HG02973 (cell line): ENCODE results near the gene ELP2.
A peak's percentile ranks its signal among the peaks of the same experiment; 100 is the strongest.
"Not testable (repeated sequence)": the region's sequence is repeated elsewhere in the genome, so short reads cannot be mapped to it uniquely, and the experiment has no call there.

Experiments used
- ATAC-seq: cut with Tn5 transposase; IDR thresholded peaks from one replicate; pipeline ENCODE4 v1.9.1; 2021; ENCODE audit warnings: moderate library complexity; ENCODE audit not compliant: unreplicated experiment

ELP2 gene, protein sequence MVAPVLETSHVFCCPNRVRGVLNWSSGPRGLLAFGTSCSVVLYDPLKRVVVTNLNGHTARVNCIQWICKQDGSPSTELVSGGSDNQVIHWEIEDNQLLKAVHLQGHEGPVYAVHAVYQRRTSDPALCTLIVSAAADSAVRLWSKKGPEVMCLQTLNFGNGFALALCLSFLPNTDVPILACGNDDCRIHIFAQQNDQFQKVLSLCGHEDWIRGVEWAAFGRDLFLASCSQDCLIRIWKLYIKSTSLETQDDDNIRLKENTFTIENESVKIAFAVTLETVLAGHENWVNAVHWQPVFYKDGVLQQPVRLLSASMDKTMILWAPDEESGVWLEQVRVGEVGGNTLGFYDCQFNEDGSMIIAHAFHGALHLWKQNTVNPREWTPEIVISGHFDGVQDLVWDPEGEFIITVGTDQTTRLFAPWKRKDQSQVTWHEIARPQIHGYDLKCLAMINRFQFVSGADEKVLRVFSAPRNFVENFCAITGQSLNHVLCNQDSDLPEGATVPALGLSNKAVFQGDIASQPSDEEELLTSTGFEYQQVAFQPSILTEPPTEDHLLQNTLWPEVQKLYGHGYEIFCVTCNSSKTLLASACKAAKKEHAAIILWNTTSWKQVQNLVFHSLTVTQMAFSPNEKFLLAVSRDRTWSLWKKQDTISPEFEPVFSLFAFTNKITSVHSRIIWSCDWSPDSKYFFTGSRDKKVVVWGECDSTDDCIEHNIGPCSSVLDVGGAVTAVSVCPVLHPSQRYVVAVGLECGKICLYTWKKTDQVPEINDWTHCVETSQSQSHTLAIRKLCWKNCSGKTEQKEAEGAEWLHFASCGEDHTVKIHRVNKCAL

DNA sequence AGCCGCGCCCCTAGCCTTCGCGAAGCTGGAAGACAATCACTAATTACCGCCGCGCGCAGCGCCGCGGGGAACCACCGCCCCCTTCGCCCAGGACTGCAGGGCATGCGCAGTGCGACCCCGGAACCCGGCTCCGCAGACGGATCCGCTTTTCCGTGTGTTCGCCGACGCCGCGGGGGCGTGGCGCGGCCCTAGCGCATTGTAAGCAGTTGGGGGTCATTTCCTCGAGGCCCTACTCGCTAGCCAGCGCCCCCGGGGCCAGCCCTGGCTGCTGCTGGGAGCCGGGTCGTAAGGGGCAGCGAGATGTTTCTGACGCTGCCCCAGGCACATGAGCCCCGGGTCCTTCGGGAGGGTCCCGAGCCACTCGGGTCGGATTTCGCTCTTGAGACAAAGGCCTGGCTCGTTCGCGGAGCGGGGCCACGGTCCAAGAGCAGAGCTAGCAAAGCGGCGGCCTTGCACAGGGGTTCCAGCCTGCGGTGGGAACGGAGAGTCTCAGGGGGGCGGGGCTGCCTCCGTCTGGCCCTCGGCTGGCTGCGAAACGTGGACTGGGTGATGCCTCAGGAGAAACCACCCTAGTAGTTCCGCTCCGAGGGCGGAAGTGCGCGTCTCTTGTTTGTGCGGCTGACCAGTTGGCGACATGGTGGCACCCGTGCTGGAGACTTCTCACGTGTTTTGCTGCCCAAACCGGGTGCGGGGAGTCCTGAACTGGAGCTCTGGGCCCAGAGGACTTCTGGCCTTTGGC is at the start of gene ELP2, which contains the start of gene SLC39A6:
TSS of gene ELP2 (plus strand) at position 600 of the 739 bp plus-strand sequence. CDS start at position 635, 35 bp downstream.
TSS of gene SLC39A6 (minus strand) at position 41 of the 739 bp plus-strand sequence. CDS start 2,333 bp downstream, outside the sequence.
- peak; percentile 88 for ATAC-seq

DNA sequence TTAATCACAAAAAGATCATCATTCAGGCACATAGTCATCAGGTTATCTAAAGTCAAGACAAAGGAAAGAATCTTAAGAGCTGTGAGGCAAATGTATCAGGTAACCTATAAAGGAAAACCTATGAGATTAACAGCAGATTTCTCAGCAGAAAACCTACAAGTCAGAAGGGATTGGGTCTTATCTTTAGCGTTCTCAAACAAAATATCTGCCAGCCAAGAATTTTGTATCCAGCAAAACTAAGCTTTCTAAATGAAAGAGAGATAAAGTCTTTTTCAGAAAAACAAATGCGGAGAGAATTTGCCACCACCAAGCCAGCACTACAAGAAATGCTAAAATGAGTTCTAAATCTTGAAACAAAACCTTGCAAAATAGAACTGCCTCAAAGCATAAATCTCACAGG is 48.6 kb upstream of the ELP2 start:
- not testable (repeated sequence) for ATAC-seq

DNA sequence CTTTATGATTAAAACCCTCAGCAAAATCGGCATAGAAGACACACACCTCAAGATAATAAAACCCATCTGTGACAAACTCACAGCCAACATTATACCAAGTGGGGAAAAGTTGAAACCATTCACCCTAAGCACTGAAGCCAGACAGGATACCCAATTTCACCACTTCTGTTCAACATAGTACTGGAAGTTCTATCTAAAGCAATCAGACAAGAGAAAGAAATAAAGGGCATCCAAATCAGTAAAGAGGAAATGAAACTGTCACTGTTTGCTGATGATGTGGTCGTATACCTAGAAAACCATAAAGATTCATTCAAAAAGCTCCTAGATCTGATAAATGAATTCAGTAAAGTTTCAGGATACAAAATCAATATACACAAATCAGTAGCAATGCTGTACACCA is 46.0 kb upstream of the ELP2 start:
- no peak for ATAC-seq

DNA sequence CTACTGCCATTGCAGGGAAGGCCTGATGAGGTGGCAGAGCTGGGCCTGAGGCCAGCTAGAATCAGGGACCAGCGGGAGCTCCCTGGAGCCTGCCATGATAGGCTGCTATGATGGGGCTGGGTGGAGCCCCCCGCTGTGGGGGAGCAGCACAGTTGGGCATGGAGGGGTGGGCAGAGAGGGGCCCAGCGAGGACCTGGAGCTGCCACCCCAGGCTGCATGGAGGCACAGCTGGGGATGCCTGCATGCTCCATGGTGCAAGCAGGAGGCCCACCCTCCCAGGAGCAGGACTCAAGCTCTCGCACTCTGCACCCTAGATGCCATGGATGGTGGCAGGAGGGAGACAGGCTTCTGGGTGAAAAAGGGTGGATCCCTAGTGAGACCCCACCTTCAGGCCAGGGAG is 44.5 kb upstream of the ELP2 start:
- no peak for ATAC-seq

DNA sequence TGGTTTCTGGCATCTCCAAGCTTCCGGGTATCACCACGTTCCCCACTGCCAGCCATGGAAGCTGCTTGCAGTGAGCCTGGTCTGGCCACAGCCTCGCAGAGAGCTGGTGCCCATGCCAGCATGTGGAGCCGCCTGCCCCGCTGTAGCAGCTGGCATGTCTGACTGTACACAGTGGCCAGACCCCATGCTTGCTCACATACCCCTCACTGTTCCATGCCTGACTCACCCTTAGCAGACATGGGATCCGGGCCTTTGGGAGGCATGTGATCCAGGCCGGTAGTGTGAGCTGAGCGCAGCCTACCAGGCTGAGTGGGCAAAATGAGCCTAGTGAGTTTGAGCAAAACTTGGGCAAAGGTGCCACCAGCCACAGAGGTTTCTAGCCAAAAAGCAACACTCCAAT is 43.5 kb upstream of the ELP2 start:
- no peak for ATAC-seq

DNA sequence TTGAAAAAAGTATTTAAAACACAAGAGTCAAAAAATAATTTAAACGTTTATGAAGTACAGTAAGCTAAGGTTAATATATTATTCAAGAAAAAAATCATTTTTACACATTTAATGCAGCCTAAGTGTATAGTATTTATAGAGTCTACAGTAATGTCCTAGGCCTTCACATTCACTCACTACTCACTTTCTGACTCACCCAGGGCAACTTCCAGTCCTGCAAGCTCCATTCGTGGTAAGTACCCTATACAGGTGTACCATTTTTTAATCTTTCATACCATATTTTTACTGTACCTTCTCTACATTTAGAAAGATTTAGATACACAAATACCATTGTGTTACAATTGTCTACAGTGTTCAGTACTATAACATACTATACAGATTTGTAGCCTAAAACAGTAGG is 41.4 kb upstream of the ELP2 start:
- no peak for ATAC-seq

DNA sequence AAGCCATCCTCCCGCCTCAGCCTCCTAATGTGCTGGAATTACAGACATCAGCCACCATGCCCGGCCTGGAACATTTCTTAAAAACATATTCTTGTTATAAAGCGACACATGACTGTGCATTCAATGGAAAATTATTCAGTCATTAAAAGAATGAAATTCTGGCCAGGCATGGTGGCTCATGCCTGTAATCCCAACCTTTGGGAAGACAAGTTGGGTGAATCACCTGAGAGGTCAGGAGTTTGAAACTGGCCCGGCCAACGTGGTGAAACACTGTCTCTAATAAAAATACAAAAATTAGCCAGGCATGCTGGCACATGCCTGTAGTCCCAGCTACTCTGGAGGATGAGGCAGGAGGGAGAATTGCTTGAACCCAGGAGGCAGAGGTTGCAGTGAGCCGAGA is 40.7 kb upstream of the ELP2 start:
- ATAC-seq: no peak

DNA sequence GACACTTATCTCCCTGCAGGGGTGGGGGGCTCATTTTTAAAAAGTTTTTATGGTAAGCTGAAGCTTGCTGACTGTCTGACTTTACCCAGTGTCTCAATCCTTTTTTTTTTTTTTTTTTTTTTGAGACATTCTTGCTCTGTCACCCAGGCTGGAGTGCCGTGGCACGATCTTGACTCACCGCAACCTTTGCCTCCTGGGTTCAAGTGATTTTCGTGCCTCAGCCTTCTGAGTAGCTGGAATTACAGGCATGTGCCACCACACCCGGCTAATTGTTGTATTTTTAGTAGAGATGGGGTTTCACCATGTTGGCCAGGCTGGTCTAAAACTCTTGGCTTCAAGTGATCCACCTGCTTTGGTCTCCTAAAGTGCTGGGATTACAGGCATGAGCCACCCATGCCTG is 37.6 kb upstream of the ELP2 start:
- not testable (repeated sequence) for ATAC-seq

DNA sequence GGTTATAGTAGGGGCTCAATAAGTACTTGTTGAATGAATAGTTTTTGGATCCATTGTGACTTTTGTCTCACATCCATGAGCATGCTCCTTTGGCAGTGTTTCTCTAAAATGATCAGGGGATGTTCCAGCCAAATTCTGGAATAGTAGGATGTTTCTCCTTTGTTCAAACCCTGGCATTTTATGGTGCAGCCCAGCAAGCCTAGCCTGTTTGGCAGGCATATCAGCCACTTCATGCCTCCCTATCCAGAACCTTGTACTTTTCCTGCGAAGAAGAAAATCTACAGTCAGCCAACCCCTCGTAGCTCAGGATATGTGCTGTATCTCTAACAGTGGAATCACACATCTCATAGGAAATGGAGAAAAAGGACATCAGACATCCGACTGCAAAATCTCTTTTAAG is 35.3 kb upstream of the ELP2 start:
- no peak for ATAC-seq

DNA sequence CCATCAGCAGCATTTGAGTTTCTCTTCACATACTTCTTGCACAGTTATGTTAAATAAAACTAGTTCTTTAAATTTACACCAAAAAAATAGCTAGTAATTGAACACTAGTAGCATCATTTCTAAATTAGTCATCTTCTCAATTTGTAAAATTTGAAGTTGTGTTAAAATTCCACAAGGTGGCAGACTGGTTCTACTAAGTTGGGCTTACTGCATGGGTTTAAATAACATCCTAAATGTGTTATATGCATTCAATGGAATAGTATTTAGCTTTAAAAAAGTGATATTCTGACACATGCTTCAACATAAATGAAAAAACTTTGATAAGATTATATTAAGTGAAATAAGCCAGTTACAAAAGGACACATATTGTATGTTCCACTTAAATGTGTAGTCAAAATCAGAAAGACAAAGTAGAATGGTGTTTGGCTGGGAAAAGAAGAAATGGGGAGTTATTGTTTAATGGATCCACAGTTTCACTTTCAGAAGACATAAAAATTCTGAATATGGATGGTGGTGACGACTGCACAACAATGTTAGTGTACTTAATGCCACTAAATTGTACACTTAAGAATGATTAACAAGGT is 33.7 kb upstream of the ELP2 start:
- ATAC-seq: no peak

DNA sequence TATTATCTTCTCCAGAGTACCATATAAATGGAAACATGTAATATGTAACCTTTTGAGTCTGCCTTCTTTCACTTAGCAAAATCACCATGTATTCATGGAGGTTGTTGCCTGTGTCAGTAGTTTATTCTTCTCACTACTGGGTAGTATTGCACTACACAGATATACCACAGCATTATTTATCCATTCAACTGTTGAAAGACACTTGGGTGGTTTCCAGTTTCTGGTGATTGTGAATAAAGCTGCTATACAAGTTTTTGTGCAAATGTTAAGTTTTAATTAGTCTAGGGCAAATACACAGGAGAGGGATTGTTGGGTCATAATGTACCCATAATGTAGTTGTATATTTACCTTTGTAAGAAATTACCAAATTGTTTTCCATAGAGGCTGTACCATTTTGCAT is 32.7 kb upstream of the ELP2 start:
- ATAC-seq: no peak

DNA sequence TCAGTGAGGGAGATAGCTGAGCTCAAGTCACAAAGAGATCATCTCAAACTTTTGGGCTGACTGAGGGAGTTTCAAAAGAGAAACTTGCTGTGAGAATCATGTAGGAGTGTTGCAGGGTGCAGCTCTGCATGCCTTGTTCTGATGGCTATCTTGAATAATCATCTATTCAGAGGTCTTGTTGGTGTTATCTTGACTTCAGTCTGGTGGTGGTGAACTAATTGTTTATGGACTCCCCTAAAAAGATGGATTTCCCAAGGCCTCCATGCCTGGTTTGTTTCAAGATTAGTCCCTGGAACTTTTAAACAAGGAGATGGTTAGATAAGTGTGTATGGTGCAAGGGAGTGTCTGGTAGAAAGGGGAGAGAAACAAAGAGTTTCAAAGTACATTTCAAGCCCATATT is 30.4 kb upstream of the ELP2 start:
- ATAC-seq: no peak

DNA sequence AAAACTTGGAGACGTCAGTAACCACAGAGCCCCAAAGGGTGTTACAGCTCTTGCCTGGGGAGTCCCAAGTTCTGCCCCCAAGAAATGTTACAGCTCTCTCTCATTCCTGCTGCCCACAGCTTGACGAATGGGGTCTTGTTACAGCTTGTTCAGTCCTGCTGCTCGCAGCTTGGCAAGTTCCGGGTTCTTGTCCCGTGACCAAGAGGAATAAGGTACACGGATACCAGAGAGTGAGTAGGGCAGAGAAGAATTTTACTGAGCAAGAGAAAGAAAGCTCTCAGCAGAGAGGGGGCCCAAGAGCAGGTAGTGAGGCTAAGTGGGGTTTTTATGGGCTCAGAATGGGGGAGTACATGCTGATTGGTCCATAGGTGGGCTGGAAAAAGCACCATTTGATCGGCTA is 27.8 kb upstream of the ELP2 start:
- ATAC-seq: no peak

DNA sequence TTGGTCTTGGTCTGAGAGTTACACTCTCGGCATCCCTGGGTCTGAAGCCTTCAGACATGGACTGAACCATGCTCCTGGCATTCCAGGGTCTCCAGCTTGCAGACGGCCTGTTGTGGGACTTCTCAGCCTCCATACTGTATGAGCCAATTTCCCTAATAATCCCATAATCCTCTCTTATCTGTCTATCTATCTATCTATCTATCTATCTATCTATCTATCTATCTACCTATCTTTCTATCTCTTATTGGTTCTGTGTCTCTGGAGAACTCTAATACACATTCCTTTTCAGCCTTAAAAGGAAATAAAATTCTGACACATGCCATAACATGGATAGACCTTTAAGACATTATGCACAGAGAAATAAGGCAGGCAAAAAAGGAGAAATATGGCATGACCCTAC is 24.9 kb upstream of the ELP2 start:
- no peak for ATAC-seq

DNA sequence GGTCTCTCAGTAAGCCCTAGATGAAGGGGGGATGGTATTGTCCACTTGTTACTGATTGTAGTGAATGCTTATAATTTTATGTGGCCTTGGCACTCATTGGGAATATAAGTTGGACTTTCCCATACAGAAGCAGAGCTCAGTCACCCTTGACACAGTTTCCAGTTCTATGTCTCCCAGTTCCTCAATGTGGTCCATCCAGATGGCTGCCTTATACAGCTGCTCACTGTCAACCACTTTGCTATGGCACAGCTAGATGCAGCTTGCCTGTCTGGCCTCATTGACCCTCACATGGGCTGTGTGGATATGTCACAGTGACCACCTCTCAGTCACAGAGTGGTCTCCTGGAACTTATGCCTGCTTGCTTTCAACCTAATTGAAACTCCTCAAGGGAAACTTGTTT is 22.2 kb upstream of the ELP2 start:
- ATAC-seq: no peak

DNA sequence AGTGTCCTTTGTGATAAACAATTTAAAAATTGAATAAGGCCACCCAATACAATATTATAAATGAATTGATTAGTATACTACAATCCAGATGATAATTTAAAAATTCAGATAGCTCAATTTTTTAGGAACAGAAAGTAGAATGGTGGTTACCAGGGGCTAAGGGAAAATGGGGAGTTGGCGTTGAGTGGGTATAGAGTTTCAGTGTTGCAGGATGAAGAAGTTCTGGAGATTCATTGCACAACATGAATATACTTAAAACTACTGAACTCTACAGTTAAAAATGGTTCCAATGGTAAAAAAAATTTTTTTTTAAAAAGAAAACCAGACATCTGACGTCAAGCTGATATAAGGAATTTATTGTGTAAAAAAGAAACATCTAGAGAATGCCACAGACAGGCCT is 21.5 kb upstream of the ELP2 start:
- ATAC-seq: no peak

DNA sequence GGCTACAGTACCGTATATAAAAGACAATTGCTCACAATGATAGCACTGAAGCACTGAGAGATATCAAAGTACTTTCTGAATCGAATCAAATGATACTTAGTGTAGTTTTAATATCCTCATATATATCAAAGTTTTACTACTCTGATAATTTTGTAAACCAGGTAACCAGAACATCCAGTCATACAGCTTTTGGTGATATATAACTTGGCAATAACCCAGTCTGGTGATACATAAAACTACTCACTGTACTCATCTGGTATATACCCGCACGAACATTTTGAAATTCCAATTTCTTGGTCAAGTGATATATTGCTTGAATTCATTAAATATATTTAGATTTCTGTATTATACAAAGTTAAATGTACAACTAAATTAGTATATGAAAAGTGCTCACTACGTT is 21.1 kb upstream of the ELP2 start:
- ATAC-seq: no peak

DNA sequence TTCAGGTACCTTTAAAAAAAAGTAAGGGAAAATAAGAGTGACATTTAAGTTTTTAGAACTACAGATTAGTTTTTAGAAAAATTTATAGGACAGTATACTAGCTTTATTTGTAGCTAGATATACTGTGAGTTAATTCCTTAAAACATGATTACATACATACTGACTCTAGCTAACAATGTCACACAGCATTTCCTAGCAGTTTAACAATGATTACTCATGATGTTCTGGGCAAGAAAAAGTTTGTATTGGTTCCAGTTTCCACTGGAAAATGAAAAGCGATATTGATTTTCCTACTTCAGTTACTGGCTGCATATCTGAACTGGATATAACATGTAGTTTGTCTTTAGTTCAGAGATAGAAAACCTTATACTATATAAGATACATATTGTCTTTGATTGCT is 20.0 kb upstream of the ELP2 start:
- ATAC-seq: no peak

DNA sequence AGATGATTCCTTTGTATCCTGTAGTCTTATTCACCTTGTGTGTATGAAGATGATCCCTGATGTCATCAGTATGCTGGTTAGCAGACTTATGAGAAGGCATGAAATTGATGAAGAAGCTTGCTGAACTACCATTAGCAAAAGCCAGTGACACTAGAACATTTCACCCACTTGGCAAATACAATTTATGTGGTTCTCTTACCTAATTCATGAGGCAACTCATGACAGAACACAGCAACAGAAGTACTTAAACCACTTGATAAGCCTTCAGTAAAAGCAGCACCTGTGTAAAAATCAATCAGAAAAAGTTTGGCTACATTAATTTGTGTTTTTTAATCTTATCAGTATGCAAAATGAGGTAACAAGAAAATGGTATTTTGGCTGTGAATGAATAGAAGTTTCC is 17.4 kb upstream of the ELP2 start:
- no peak for ATAC-seq

DNA sequence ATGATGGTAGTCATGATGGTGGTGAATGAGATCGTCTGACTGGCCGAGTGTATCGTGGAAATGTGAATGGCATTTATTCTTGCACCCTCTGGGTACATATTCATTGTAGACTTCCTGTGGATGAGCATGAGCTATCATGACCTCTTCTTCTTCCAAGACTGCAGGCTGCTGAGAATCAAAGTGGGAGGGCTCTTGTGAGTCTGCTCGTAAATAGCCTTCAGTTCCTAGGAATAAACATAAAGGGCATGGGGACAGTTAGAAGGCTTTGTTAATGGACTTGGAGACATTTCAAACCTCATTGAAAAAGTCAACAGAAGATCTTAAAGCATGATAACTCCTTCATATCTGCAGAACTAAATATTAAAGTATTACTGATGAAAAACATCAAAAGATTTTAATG is 15.4 kb upstream of the ELP2 start:
- no peak for ATAC-seq

DNA sequence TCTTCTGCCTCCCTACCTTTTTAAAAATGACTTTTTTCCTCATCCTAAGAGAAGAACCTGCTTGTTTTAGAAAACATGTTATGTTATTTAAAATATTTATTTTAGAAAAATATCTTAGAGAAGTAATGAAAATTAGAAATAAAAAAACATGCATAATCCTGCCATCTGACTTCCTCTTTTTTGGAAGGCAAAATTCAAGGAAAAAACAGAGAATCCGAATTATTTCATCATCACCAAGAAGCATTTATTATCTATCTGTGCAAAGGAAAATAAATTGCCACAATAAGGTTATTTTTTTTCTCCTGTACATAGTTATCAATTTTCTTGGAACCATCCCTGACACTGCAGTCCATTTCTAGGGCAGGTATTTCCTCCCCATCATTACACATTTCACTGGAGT is 15.0 kb upstream of the ELP2 start:
- ATAC-seq: no peak
